MG63 (cell line): ENCODE results near the gene CYRIA. TPM values are rescaled to one million over a fixed set of nuclear protein-coding genes. Genes with fewer than 3 reads are reported as not detected.
A peak's percentile ranks its signal among the peaks of the same experiment; 100 is the strongest.

Source experiments
- DNase-seq: peaks from one replicate; pipeline ENCODE4 v3.0.0-alpha.2; 2020
- H3K27me3 ChIP-seq: fragments of 250-450 bp; sonication (Bioruptor Pico); 2 replicates; pipeline ENCODE4 v1.5.1; 2020; ENCODE audit warnings: mild to moderate bottlenecking, moderate library complexity
- H3K36me3 ChIP-seq: fragments of 250-450 bp; sonication (Bioruptor Pico); 2 replicates; pipeline ENCODE4 v1.5.1; 2020; ENCODE audit warnings: mild to moderate bottlenecking, moderate library complexity
- H3K4me3 ChIP-seq: fragments of 250-450 bp; sonication (Bioruptor Pico); 2 replicates; pipeline ENCODE4 v1.5.1; 2020; ENCODE audit warnings: mild to moderate bottlenecking, moderate library complexity
- H3K9me3 ChIP-seq: fragments of 250-450 bp; sonication (Bioruptor Pico); 2 replicates; pipeline ENCODE4 v1.5.1; 2020; ENCODE audit warnings: mild to moderate bottlenecking, moderate library complexity
- total RNA-seq: library from RNA; depleted of rRNA; stranded (reverse); fragments of >200 nt; shearing (Covaris generic); gene quantifications from 2 replicates; pipeline ENCODE4 v1.2.3, GENCODE V29; 2014; ENCODE audit warnings: low replicate concordance

Gene CYRIA
- total RNA-seq, 1 experiment from 2014 or later: 0.69 TPM

GRCh38 chr2:16680304-16680703, 14.7 kb upstream of the CYRIA start:
- H3K27me3 ChIP-seq: no peaks in the 10 kb centered on the region
- no peaks in the 10 kb centered on the region for H3K36me3 ChIP-seq
- H3K4me3 ChIP-seq: no peak overlapping the region
- no peak for DNase-seq
- 0 out of 2 replicates have a peak, but pooled peaks cover 3% of the 10 kb centered on the region for H3K9me3 ChIP-seq

GRCh38 chr2:16678964-16679363, 13.3 kb upstream of the CYRIA start:
- H3K4me3 ChIP-seq: no peak overlapping the region
- no peaks in the 10 kb centered on the region for H3K27me3 ChIP-seq
- H3K36me3 ChIP-seq: no peaks in the 10 kb centered on the region
- DNase-seq: no peak
- 0 out of 2 replicates have a peak, but pooled peaks cover 3% of the 10 kb centered on the region for H3K9me3 ChIP-seq

DNA sequence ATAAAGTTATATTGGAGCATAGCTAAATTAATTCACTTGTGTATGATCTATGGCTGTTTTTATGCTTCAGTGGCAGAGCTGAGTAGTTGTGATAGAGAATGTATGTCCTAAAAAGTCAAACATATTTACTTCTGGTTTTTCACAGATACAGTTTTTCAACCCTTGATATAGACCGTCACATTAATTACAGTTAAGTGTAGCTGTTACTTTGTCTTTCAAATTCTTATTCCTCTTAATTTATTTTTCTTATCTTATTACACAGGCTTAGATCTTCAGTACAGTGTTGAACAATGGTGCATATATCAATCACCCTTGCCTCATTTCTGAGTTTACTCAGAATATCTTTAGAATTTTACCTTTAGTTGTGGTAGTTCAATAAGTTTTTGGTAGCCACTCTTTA, 12.2 kb upstream of the CYRIA start:
- DNase-seq: no peak
- no peak overlapping the region for H3K4me3 ChIP-seq
- H3K9me3 ChIP-seq: 0 out of 2 replicates have a peak, but pooled peaks cover 3% of the 10 kb centered on the region
- peaks cover under 1% of the 10 kb centered on the region; the same call in 1 of the 2 replicates for H3K27me3 ChIP-seq
- no peaks in the 10 kb centered on the region for H3K36me3 ChIP-seq

DNA sequence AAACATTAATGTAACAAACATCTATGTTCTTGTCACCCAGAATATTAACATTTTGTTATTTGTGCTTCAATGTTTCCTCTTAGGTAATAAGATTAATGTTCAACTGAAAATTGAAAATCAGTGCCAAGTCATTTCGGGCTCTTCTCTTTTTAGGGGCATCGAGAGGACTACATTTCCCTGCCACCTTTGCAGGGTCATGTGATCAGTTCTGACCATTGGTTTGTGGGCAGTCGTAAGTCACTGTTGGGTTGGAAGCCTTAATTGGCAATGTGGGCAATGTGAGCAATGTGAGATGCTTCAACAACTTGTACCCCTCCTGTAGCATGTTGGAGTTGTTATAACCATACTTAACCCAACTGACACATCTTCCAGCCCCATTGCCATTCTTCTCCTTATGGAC, 10.1 kb upstream of the CYRIA start:
- H3K36me3 ChIP-seq: no peaks in the 10 kb centered on the region
- H3K9me3 ChIP-seq: 0 out of 2 replicates have a peak, but pooled peaks cover 3% of the 10 kb centered on the region
- no peak overlapping the region for H3K4me3 ChIP-seq
- peaks cover 3% of the 10 kb centered on the region; the same call in 1 of the 2 replicates for H3K27me3 ChIP-seq
- DNase-seq: no peak

DNA sequence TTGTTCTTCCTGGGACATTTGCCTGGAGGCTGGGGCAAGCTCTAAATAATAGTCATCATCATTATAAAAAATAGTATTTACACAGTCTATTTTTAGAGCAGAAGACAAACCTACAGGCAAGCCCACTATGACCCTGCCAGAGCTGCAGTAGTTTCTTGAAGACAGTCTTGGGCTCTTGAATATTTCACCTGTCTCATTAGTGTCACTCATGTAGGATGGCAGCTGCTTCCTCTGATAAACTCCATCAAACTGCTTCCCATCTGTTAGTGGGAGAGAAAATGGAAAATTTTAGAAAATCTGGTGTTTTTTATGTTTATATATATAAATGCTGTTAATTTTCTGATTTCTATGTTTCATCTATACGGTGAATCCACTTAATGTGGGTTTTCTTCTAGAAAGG, 8.5 kb upstream of the CYRIA start:
- no peak for DNase-seq

GRCh38 chr2:16671760-16672159, 6.1 kb upstream of the CYRIA start:
- peaks cover 3% of the 10 kb centered on the region; the same call in 1 of the 2 replicates for H3K27me3 ChIP-seq
- no peak for DNase-seq
- no peak overlapping the region for H3K4me3 ChIP-seq
- no peaks in the 10 kb centered on the region for H3K36me3 ChIP-seq
- no peaks in the 10 kb centered on the region for H3K9me3 ChIP-seq

More for the DNA sequence above, 8.5 kb upstream of the CYRIA start:
- Histone ChIP-seq H3K9me3 (0 out of 2 replicates have a peak, but pooled peaks cover 3% of the 10 kb centered on the region), H3K36me3 (no peaks in the 10 kb centered on the region), H3K4me3 (no peak overlapping the region), H3K27me3 (peaks cover 3% of the 10 kb centered on the region; the same call in 1 of the 2 replicates)

DNA sequence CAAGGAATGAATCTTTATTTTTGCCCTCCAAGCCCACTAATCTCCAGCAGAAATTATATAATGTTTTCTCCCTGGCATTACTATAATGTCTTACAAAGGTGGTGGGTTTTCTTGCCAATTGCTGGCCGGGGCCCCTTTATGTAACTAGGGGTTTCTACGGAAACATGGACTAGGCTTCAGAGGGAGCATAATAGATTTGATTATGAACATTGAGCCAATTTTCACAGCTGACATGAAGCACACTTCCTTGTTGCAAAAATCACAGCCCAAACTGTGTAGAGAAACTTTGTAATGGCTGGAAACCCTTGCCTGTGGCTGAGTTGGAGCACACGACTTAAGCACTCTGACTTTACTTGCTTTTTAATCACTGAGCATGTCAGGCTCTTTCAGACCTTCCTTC, 3.8 kb upstream of the CYRIA start:
- H3K9me3 ChIP-seq: no peaks in the 10 kb centered on the region
- peaks cover 3% of the 10 kb centered on the region; the same call in 1 of the 2 replicates for H3K27me3 ChIP-seq

GRCh38 chr2:16666449-16666801, 791 bp upstream of the CYRIA start:
- Histone ChIP-seq H3K4me3 (peak overlapping the region; percentile 48), H3K36me3 (no peaks in the 10 kb centered on the region), H3K27me3 (no peaks in the 10 kb centered on the region), H3K9me3 (no peaks in the 10 kb centered on the region)
- peak; percentile 71 for DNase-seq

More for the DNA sequence above, 3.8 kb upstream of the CYRIA start:
- Histone ChIP-seq H3K36me3 (no peaks in the 10 kb centered on the region), H3K4me3 (no peak overlapping the region)
- no peak for DNase-seq

DNA sequence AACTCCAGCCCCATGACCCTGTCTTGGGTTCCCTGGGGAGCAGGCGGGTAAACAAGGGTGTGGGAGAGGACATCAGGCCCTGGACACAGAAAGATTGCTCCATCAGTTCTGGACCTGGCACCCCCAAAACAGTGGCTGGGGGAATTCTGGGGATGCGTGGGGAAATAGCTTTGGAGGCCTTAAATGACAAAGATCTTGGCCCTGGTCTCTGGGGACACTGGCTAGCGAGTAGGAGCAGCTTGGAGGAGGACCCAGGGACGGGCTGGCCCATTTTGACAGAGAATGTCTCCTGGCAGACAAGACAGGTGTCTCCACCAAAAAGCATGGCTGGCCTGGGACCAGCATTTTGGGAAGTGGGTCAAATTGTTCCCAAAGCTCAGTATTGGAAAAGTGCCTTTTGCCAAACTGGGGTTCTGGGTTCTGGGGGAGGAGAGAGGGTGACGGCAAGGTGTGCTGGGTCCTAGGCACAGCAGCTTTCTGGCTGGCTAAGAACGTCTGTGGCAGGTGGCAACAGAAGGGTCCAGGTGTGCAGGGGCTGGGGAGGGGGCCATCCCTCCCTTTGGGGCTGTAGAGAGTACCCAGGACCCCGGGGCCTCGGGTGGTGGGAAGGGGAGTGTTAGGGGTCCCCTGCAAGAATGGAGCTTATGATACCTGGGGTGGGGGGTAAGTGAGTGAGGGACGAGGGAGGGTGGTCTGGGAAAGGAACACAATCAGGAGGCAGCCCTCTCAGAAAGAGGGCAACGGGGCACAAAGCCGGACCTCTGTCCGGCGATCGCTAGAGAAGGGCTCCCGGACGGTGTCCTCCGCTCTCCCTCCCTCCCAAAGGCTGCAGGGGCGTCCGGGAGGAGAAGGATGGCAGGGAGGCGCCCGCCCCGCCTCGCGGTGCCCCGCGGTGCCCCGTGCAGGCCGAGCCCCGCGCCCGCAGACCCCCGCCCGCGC, 556 bp downstream of the CYRIA start:
- Histone ChIP-seq H3K9me3 (no peaks in the 10 kb centered on the region), H3K27me3 (no peaks in the 10 kb centered on the region), H3K4me3 (peak overlapping the region; percentile 44), H3K36me3 (no peaks in the 10 kb centered on the region)
- no peak for DNase-seq

DNA sequence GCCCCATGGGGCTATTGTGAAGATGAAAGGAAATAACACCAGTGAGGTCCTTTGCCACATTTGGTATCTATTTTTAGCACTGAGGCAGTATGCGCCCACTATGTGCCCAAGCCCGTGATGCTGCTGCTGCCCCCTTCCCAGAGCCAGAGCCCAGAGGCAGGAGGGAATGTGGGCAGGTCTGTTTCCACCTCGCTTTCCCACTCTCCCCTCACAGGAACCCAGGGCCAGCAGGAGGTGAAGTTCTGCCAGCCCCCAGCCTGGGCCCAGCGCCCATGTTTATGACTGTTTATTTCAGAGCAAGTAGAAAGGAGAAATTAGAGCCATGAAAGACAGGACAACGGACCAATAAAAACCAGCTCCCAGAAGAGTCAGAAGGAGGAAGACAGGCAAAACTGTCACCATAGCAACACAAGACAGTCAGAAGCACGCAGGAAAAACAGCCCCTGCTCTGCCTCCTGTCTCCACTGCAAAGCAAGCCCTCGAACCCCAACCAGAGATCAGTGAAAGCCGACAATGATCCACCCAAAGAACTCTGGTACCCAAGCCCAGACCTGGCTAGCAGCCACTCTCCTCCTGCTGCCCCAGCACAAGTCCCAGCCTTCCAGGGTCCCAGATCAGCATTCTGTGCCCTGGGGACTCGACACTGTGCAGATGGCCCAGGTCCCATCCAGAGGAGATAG, 1.4 kb downstream of the CYRIA start:
- peak overlapping the region; percentile 4; the same call in 1 of the 2 replicates for H3K4me3 ChIP-seq
- no peaks in the 10 kb centered on the region for H3K27me3 ChIP-seq
- DNase-seq: peak; percentile 89
- H3K9me3 ChIP-seq: no peaks in the 10 kb centered on the region
- H3K36me3 ChIP-seq: no peaks in the 10 kb centered on the region

- no peaks in the 10 kb centered on the region for H3K27me3 ChIP-seq
- no peak overlapping the region for H3K4me3 ChIP-seq
- H3K9me3 ChIP-seq: no peaks in the 10 kb centered on the region
- DNase-seq: no peak
- H3K36me3 ChIP-seq: no peaks in the 10 kb centered on the region
Observed at GRCh38 chr2:16663121-16663905, 2.3 kb downstream of the CYRIA start.

- Histone ChIP-seq H3K36me3 (no peaks in the 10 kb centered on the region), H3K9me3 (no peaks in the 10 kb centered on the region), H3K4me3 (no peak overlapping the region), H3K27me3 (no peaks in the 10 kb centered on the region)
- peak; percentile 74 for DNase-seq
Observed at GRCh38 chr2:16661936-16662839, 3.4 kb downstream of the CYRIA start.

GRCh38 chr2:16661526-16661925, 4.1 kb downstream of the CYRIA start:
- Histone ChIP-seq H3K4me3 (no peak overlapping the region), H3K9me3 (no peaks in the 10 kb centered on the region), H3K27me3 (no peaks in the 10 kb centered on the region), H3K36me3 (no peaks in the 10 kb centered on the region)
- DNase-seq: no peak

GRCh38 chr2:16660556-16660955, 5.1 kb downstream of the CYRIA start:
- Histone ChIP-seq H3K4me3 (no peak overlapping the region), H3K36me3 (no peaks in the 10 kb centered on the region), H3K27me3 (no peaks in the 10 kb centered on the region), H3K9me3 (no peaks in the 10 kb centered on the region)
- DNase-seq: no peak

DNA sequence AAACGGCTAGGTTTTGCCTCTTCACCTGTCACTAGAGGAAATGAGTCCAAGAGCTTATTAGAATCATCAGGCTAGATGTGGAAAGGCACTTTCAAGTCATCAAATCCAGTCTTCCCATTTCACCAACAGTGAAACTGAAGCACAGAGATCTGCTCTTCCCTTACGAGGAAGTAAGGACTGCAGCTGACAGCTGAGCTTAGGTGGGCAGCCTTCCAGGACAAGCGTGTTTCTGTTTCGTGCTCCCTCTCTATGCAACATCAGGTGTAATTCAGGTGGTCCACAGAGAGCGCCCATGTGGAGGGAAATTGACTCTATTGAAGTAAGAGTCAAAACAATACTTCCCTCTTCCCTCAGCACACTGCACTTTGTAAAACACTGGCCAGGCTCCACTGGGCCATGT, 5.5 kb downstream of the CYRIA start:
- Histone ChIP-seq H3K9me3 (no peaks in the 10 kb centered on the region), H3K27me3 (no peaks in the 10 kb centered on the region), H3K36me3 (no peaks in the 10 kb centered on the region), H3K4me3 (no peak overlapping the region)
- no peak for DNase-seq
